Activated CD8-positive, alpha-beta memory T cell treated with anti-CD3 and anti-CD28 coated beads for 4 hours (primary cell): ENCODE results near the gene UTP4.
"Not testable (repeated sequence)": the region's sequence is repeated elsewhere in the genome, so short reads cannot be mapped to it uniquely, and the experiment has no call there.

Experiments used
- DNase-seq, 2 donors: peaks; one replicate each; pipeline ENCODE4 v3.0.0-alpha.2; 2020; ENCODE audit warnings: low read depth in 2 of 2

The UTP4 gene

DNA sequence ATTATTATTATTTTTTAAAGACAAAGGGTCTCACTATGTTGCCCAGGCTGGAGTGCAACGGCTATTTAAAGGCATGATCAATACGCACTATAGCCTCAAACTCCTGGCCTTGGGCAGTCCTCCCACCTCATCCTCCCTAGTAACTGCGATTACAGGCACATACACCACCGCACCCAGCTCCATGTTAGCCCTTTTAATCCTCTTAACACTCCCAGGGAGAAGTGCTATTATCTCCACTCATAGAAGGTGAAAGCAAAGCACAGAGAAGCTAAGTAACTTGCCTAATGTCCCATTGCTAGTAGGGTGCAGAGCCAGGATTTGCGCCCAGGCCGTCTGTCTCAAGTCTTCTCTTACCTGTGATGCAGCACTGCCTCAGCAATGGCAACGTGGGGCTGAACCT, 22.0 kb upstream of the UTP4 start:
- no peak for DNase-seq

- no peak for DNase-seq
Observed at GRCh38 chr16:69111216-69111875, 21.1 kb upstream of the UTP4 start.

DNA sequence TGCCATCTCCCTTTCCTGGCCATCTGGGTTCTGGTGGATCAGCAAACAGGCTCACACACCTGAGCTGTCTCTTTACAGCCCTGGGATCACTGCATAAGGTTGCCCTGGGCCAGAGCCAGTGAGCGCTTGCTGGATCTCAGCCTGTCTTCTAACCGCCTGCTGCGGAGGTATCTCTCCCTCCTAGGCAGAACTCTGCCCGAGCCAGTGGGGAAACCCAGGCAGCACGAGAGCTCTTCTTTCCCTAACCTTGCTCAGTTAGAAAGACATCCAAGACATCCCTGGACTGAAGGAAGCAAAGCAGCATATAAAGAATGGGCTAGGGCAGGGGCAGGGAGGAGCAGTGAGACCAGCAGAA, 20.6 kb upstream of the UTP4 start:
- no peak for DNase-seq

DNA sequence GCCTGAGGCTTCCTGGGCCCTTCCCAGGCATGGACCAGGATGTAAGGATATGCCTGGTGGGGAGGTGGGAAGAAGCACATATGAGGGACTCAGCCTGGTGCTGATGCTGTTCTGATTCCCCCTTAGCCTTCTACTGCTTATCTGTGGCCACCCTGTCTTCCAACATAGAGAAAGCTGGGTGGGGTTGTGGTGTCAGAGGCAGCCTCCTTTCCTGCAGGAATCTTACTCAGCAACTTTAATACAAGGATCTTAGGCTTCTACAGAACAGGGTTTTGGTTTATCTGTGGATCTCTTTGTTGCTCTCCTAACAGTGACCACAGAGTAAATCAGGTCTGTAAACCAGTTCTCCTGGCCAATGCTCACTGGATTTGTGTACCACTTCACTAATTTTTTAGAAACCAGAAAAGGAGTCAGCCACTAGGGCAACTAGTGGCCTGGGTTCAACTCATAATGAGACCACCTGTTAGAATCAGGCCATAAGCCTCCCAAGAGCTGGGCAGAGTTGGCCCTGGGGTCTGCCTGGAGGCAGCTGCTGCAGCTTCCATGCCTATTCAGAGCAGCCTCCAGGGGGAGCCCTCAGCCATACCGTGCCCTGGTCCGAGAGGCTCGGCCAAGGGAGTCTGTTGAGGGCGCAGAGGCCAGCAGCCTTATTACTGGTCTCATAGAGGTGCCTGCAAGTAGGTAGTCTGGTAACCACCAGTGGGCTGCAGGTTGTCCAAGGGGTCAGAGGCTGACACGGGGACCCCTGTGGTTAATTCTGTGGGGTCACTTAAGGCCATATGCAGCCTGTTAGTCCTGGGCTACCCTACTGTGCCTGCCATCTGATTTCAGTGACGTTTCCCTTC, 19.9 kb upstream of the UTP4 start:
- peak in 1 of 2 donors; percentile 17 for DNase-seq

GRCh38 chr16:69113216-69113615, 19.2 kb upstream of the UTP4 start:
- no peak for DNase-seq

DNA sequence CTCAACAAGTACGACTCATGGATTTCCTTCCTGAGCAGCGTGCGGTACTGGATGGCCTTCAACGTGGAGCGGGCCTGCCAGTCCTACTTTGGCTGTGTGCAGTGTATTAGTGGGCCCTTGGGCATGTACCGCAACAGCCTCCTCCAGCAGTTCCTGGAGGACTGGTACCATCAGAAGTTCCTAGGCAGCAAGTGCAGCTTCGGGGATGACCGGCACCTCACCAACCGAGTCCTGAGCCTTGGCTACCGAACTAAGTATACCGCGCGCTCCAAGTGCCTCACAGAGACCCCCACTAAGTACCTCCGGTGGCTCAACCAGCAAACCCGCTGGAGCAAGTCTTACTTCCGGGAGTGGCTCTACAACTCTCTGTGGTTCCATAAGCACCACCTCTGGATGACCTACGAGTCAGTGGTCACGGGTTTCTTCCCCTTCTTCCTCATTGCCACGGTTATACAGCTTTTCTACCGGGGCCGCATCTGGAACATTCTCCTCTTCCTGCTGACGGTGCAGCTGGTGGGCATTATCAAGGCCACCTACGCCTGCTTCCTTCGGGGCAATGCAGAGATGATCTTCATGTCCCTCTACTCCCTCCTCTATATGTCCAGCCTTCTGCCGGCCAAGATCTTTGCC, 18.0 kb upstream of the UTP4 start:
- no peak for DNase-seq

- DNase-seq, result no peak
Observed at GRCh38 chr16:69114976-69115355, 17.5 kb upstream of the UTP4 start.

GRCh38 chr16:69115361-69115760, 17.1 kb upstream of the UTP4 start:
- DNase-seq, result no peak

GRCh38 chr16:69115837-69116236, 16.6 kb upstream of the UTP4 start:
- DNase-seq, result no peak

DNA sequence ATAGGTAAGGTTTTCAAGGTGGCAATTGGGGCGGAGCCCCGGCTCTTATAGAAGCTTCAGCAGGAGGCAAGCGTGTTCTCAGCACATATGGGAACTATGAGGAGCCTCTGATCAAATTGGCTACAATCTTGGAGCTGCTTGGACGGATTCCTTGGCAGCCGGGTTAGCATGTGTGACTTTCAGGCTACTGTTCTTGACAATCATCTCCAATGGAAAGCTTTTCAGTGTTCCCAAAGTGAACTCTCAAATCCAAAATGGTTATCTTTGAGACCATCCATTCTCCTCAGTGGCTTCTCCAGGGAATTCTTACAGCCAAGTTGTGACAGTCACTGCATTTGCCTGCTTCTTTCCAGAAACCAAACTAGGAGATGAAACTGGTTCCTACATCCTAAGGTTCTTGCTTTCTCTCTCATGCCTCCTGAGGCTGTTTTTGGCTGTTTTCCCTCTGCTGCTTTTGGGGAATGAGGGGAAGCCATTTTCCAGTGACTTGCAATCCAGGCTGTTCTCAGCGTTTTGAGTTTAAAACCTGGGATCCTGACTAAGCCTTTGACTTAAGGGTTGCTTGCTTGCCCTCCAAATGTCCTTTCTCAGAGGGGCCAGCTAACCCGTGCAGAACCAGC, 16.1 kb upstream of the UTP4 start:
- no peak for DNase-seq

DNA sequence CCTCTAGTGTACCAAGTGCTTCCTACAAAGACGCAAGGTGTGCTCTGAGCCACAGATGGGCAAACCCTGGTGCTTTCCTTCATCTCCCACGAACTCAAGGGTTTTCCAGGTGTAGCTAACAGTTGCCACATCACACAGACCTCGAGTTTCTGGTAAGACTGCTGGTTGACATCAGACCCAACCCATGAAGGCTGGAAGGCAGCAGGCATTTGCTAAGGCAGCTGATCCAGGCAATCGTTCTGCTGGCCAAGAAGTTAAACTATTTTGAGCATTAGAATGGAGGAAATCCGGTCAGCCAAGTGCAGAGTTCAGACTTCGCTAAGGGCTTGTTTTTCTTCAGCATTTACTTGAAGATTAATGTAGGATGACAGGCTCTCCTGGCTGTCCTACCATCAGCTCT, 15.5 kb upstream of the UTP4 start:
- DNase-seq, result no peak

- DNase-seq, result no peak
Observed at GRCh38 chr16:69118468-69118867, 14.0 kb upstream of the UTP4 start.

DNA sequence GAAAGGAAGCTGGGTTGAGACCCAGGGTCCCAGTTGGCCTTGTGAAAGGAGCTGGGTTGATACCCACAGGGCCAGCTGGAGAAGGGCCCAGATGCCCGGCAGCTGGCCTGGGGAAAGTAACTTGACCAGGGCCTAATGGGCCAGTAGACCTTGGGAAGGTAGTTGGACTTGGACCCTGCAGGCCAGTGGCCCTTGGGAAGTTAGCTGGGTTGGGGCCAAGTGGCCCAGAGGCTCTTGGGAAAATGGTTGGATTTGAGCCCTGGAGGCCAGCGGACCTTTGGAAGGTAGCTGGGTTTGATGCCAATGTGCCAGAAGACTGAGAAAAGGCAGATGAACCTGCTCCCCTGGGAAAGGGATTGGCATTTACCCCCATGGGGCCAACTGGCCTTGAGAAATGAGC, 13.5 kb upstream of the UTP4 start:
- DNase-seq, result no peak

DNA sequence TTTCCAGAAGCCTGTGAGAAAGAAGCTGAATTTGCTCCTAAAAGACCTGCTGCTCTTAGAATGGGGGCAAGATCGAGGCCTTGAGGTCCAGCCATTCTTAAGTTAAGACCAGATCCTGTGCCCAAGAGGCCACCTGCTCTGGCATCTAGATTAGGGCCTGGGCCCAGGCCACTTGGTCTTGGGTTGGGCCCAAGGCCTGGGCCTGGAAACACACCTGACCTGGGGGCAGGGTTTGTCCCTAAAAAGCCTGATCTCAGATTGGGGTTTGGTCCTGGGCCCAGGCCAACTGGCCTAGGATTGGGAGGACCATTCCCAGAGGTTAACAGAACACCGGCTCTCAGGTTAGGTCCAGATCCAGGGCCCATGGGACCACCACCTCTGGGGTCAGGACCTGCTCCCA, 12.9 kb upstream of the UTP4 start:
- no peak for DNase-seq

DNA sequence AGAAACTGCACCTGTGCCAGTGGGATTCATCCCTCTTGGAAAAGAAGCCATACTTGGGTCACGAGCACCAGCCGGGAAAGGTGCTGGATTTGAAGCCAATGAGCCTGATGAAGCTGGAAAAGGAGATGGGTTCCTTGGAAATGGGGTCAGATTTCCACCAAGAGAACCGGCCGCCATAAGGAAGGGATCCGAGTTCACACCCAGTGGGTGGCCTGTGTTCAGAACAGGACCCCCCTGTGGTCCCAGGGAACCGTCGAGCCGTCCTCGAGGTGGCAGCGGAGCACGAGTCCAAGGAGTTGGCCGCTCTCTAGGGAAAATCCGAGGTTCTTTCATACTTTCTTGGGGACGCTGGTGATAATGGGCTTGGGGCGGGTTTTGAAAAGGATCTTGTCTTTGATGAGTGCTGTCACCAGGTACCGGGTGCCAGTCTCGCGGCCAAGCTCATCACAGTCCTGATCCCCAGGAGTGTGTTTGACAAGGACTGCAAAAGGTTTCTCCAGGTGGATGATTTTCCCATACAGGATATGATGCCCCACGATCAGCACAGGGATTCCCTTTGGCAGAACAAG, 12.3 kb upstream of the UTP4 start:
- DNase-seq, result no peak

- peak; percentile 24 to 44 for DNase-seq
Observed at GRCh38 chr16:69123910-69124309, 8.5 kb upstream of the UTP4 start.

GRCh38 chr16:69124406-69124805, 8.0 kb upstream of the UTP4 start:
- DNase-seq, result not testable (repeated sequence)

DNA sequence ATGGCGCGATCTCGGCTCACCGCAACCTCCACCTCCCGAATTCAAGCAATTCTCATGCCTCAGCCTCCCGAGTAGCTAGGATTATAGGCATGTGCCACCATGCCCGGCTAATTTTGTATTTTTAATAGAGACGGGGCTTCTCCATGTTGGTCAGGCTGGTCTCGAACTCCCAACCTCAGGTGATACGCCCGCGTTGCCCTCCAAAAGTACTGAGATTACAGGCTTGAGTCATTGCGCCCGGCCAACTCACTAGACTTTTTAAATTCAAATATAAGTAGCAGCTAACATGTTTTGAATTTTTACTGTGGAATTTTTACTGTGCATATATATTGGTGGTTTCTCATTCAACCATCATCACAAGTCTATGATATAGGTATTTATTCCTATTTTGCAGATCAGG, 7.5 kb upstream of the UTP4 start:
- not testable (repeated sequence) for DNase-seq

DNA sequence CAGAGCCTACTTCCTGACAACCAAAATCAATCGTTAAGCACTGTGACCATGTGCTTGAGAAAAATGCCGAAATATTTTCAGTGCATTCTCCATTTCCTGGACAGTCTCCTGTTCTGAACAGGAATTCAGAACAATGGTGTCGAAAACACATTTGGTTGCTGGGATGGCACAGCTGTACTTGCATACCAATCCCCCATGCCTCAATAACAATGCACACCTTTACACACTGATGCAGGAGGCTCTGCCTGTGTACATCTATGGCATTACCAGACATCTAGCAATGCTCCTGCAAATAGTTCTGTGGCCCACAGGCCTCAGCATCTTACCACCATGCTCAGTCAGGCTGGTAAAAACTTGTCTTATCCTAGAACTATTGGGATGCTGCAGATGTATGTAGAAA, 6.2 kb upstream of the UTP4 start:
- no peak for DNase-seq

- DNase-seq, result not testable (repeated sequence)
Observed at GRCh38 chr16:69126801-69127200, 5.6 kb upstream of the UTP4 start.

GRCh38 chr16:69127966-69128510, 4.4 kb upstream of the UTP4 start:
- DNase-seq, result no peak

DNA sequence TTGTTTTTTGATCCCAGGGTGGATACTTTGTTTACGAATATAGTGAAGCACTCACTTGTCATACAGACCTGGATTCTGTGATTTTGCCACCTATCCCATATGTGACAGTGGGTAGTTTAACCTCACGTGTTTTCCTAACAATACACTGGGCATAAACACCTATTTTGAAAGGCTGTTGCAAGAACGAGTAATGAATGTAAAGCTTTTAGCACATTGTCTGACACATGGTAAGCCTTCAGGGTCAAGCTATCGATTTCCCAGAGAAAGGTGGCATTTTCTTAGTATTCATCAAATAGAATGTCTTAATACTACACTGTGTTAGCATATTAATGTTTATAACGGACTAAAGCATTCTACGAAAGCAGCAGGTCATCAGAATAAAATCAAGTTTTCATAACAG, 2.0 kb upstream of the UTP4 start:
- no peak for DNase-seq
